Lung (tissue), 12 donors: ENCODE results near the gene FAM47B. TPM values are rescaled to one million over a fixed set of nuclear protein-coding genes. Genes with fewer than 3 reads are reported as not detected.

Experiments used
- ATAC-seq: fragments of 200-7000 bp; cut with Tn5 transposase; one replicate; pipeline ENCODE4 v1.9.1; 2020; ENCODE audit warnings: moderate number of reproducible peaks; ENCODE audit not compliant: insufficient read depth, low FRiP score
- DNase-seq, 3 donors: peaks; one replicate each; pipeline ENCODE4 v3.0.0-alpha.2; 2013 to 2017
- H3K27ac ChIP-seq, 2 donors: one replicate each; pipeline ENCODE4 v1.5.1; 2013; ENCODE audit warnings: mild to moderate bottlenecking in 2 of 2, moderate library complexity in 2 of 2, control low read depth in 1 of 2, inconsistent platforms in 1 of 2, low read depth in 1 of 2, low read length in 1 of 2
- H3K27me3 ChIP-seq, 3 donors: one replicate each; pipeline ENCODE4 v1.5.1; 2013; ENCODE audit warnings: low read length in 2 of 3; ENCODE audit not compliant: control insufficient read depth in 3 of 3, insufficient read depth in 3 of 3
- H3K36me3 ChIP-seq, 4 donors: one replicate each; pipeline ENCODE4 v1.5.1; 2013; ENCODE audit warnings: low read length in 4 of 4, mild to moderate bottlenecking in 1 of 4, moderate library complexity in 1 of 4; ENCODE audit not compliant: control insufficient read depth in 4 of 4, insufficient read depth in 4 of 4
- H3K4me1 ChIP-seq, 5 donors: one replicate each; pipeline ENCODE4 v1.5.1; 2013; ENCODE audit warnings: low read length in 5 of 5, mild to moderate bottlenecking in 2 of 5, moderate library complexity in 1 of 5; ENCODE audit not compliant: control insufficient read depth in 5 of 5, insufficient read depth in 5 of 5
- H3K4me3 ChIP-seq: one replicate; pipeline ENCODE4 v1.5.1; 2013; ENCODE audit warnings: mild to moderate bottlenecking, control low read depth, moderate library complexity
- H3K9ac ChIP-seq, 2 donors: one replicate each; pipeline ENCODE4 v1.5.1; 2013; ENCODE audit warnings: low read length in 2 of 2, control low read depth in 1 of 2; ENCODE audit not compliant: insufficient read depth in 1 of 2
- H3K9me3 ChIP-seq, 4 donors: one replicate each; pipeline ENCODE4 v1.5.1; 2013; ENCODE audit warnings: low read length in 3 of 4, mild to moderate bottlenecking in 1 of 4, moderate library complexity in 1 of 4; ENCODE audit not compliant: control insufficient read depth in 4 of 4, insufficient read depth in 3 of 4
- CTCF ChIP-seq: IDR thresholded peaks from 2 replicates; pipeline ENCODE4 v1.5.1; 2012; ENCODE audit warnings: mild to moderate bottlenecking; ENCODE audit errors: control extremely low read depth, extremely low read depth
- WGBS, 2 donors: extraction: QIAGEN DNeasy Blood & Tissue Kit; methylation state at CpG; one replicate each; pipeline ENCODE4 v1.1.7; 2013; 5-methylcytosine and 5-hydroxymethylcytosine counted together
- polyA plus RNA-seq, 2 donors: library from polyadenylated mRNA; stranded (reverse); fragments of 200-250 nt; gene quantifications; one replicate each; pipeline ENCODE4 v1.2.1, GENCODE V29; 2013
- total RNA-seq, 2 donors: library from RNA; depleted of rRNA in 1 of 2; stranded (reverse); fragments of >200 nt in 1 of 2; gene quantifications; one replicate each; pipeline ENCODE4 v1.2.1, GENCODE V29; 2014 to 2021
- donor health status: control.
- donor health status: control.
- donor health status: Bipolar disorder and iron deficiency.
- donor health status: healthy.
- donor health status: DM: yes; HTN: yes; CAD: no.

Gene FAM47B
- total and polyA plus RNA-seq, 4 donors, result not detected

- no peak for DNase-seq
These were observed 19.1 kb downstream of the FAM47B start for GRCh38 chrX:34961662-34962061.

GRCh38 chrX:34972206-34972605 lies 29.6 kb downstream of the FAM47B start:
- ATAC-seq (no peak), DNase-seq (no peak)
- Histone ChIP-seq H3K4me1 (no peaks in the 10 kb centered on the region), H3K27me3 (peaks cover 0 to 8% (median 0%) of the 10 kb centered on the region in 3 donors), H3K9ac (no peak overlapping the region), H3K9me3 (no peaks in the 10 kb centered on the region), H3K36me3 (no peaks in the 10 kb centered on the region), H3K27ac (no peak overlapping the region), H3K4me3 (no peak overlapping the region)
- WGBS, 2 donors, result 41 to 52% methylated on average over 3 of the region's 3 CpGs
- no peak for TF ChIP-seq CTCF

More at GRCh38 chrX:34961662-34962061, 19.1 kb downstream of the FAM47B start:
- Histone ChIP-seq H3K9me3 (no peaks in the 10 kb centered on the region), H3K27me3 (peaks cover 0 to 10% (median 5%) of the 10 kb centered on the region in 3 donors), H3K4me1 (no peaks in the 10 kb centered on the region), H3K4me3 (no peak overlapping the region), H3K36me3 (no peaks in the 10 kb centered on the region), H3K27ac (no peak overlapping the region), H3K9ac (no peak overlapping the region)
- ATAC-seq, result no peak
- TF ChIP-seq CTCF, result no peak

GRCh38 chrX:34978171-34978570 lies 35.6 kb downstream of the FAM47B start:
- Histone ChIP-seq H3K4me1 (no peaks in the 10 kb centered on the region), H3K27ac (no peak overlapping the region), H3K9me3 (peaks cover 0 to 8% (median 0%) of the 10 kb centered on the region in 4 donors), H3K27me3 (peaks cover 0 to 5% (median 0%) of the 10 kb centered on the region in 3 donors), H3K9ac (no peak overlapping the region), H3K4me3 (no peak overlapping the region), H3K36me3 (no peaks in the 10 kb centered on the region)
- TF ChIP-seq CTCF, result no peak
- ATAC-seq (no peak), DNase-seq (no peak)
- 83 to 88% methylated on average over 3 of the region's 3 CpGs for WGBS, 2 donors

- whole genome bisulfite sequencing, 2 donors, result 79 to 86% methylated on average over 1 of the region's 1 CpG
- peaks cover 0 to 3% (median 0%) of the 10 kb centered on the region in 3 donors for H3K27me3 ChIP-seq
- H3K4me3 ChIP-seq, result no peak overlapping the region
- H3K4me1 ChIP-seq, result no peaks in the 10 kb centered on the region
- no peaks in the 10 kb centered on the region for H3K36me3 ChIP-seq
- H3K9me3 ChIP-seq, result no peaks in the 10 kb centered on the region
- H3K9ac ChIP-seq, result no peak overlapping the region
- no peak overlapping the region for H3K27ac ChIP-seq
- ATAC-seq (no peak), DNase-seq (no peak)
- TF ChIP-seq CTCF, result no peak
These were observed 45.0 kb downstream of the FAM47B start for GRCh38 chrX:34987646-34988045.
